ENCODE data around the gene RTN4. TPM values are rescaled to one million over a fixed set of nuclear protein-coding genes. Genes with fewer than 3 reads are reported as not detected.

RTN4 gene
- total RNA-seq, 1 experiment from 2014 or later, result 200 TPM

DNA sequence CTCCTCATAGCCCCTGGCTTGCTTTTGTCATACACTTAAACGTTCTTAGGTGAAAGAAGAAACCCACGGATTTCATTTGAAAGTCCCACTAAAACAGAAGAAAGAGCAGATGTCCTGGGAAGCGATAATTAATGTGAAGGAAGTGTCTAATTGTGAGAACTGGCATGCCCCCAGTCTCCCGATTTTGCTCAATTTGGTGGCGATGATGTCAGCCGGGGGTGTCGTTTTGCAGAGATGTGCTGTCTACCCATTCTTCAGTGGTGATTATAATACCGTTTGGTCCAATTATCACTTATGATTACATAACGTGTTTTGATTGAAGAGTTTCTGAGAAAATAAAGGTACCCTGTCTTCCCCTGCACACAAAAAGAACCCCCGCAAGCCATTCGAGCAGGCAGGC, 103.1 kb downstream of the RTN4 start:
- H3K4ac ChIP-seq (ENCODE audit: low read depth, low read length), result no peak overlapping the region
- H2BK15ac ChIP-seq (ENCODE audit: low read depth, low read length), result no peak overlapping the region
- H2AFZ ChIP-seq (ENCODE audit: low read length), result no peak overlapping the region
- no peak overlapping the region for H3K9ac ChIP-seq (ENCODE audit: extremely low read depth, insufficient read length, low read length)
- no peak overlapping the region; a peak in 1 of 5 replicates for H3K4me3 Mint-ChIP-seq
- peaks cover 12 to 14% of the 10 kb centered on the region in 2 experiments for H3K4me1 Mint-ChIP-seq
- no peaks in the 10 kb centered on the region for H3K79me2 ChIP-seq (ENCODE audit: insufficient read depth, low read length)
- H3K23me2 ChIP-seq (ENCODE audit: insufficient read length, low read depth, low read length, poor library complexity, severe bottlenecking), result no peaks in the 10 kb centered on the region
- H2AK5ac ChIP-seq (ENCODE audit: insufficient read length, low read length), result no peak overlapping the region
- no peaks in the 10 kb centered on the region for H4K20me1 ChIP-seq (ENCODE audit: control insufficient read depth, insufficient read depth, insufficient read length)
- no peak overlapping the region for H3K14ac ChIP-seq (ENCODE audit: insufficient read depth, low read length)
- H3K9me3 ChIP-seq (ENCODE audit: control insufficient read depth, low read depth, low read length), result no peaks in the 10 kb centered on the region
- peaks cover 2% of the 10 kb centered on the region for H3K27me3 Mint-ChIP-seq (ENCODE audit: low read depth)
- no peak overlapping the region for H4K8ac ChIP-seq (replicated peaks; ENCODE audit: insufficient read length, low read depth, low read length)
- no peak for DNase-seq
- no peak overlapping the region for H4K91ac ChIP-seq (ENCODE audit: insufficient read length, low read depth, low read length)
- TF ChIP-seq, protein P1, sequence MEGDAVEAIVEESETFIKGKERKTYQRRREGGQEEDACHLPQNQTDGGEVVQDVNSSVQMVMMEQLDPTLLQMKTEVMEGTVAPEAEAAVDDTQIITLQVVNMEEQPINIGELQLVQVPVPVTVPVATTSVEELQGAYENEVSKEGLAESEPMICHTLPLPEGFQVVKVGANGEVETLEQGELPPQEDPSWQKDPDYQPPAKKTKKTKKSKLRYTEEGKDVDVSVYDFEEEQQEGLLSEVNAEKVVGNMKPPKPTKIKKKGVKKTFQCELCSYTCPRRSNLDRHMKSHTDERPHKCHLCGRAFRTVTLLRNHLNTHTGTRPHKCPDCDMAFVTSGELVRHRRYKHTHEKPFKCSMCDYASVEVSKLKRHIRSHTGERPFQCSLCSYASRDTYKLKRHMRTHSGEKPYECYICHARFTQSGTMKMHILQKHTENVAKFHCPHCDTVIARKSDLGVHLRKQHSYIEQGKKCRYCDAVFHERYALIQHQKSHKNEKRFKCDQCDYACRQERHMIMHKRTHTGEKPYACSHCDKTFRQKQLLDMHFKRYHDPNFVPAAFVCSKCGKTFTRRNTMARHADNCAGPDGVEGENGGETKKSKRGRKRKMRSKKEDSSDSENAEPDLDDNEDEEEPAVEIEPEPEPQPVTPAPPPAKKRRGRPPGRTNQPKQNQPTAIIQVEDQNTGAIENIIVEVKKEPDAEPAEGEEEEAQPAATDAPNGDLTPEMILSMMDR (conservative IDR thresholded peaks at IDR 0.05), result no peak
- H2BK120ac ChIP-seq (ENCODE audit: low read depth, low read length, poor library complexity, severe bottlenecking), result no peak overlapping the region
- H3K4me1 ChIP-seq (ENCODE audit: insufficient read depth, low read length), result no peaks in the 10 kb centered on the region
- no peak overlapping the region for H3K27ac Mint-ChIP-seq
- H3K18ac ChIP-seq (ENCODE audit: insufficient read length, low read depth, low read length), result no peak overlapping the region
- H3K23ac ChIP-seq (ENCODE audit: insufficient read length, low read depth, low read length), result no peak overlapping the region
- H3K36me3 Mint-ChIP-seq (ENCODE audit: insufficient read depth in 1 of 3, low read depth in 3 of 3), result peaks cover 3 to 4% (median 4%) of the 10 kb centered on the region in 3 experiments; a peak in 6 of 7 replicates
- H3T11ph ChIP-seq (ENCODE audit: low read length), result no peak overlapping the region
- H2BK20ac ChIP-seq (ENCODE audit: low read depth, low read length, poor library complexity, severe bottlenecking), result no peak overlapping the region
- H4K5ac ChIP-seq (ENCODE audit: insufficient read length, low read depth, low read length), result no peak overlapping the region
- H3K9me3 Mint-ChIP-seq, result peaks cover 4% of the 10 kb centered on the region in 2 experiments
- H3K79me1 ChIP-seq (ENCODE audit: insufficient read depth, low read depth, low read length, poor library complexity, severe bottlenecking), result no peaks in the 10 kb centered on the region
- no peak overlapping the region for H3K4me2 ChIP-seq (ENCODE audit: insufficient read depth, insufficient read length, low read length)
- no peak overlapping the region for H2BK12ac ChIP-seq (ENCODE audit: insufficient read length, low read depth, low read length)
- H2BK5ac ChIP-seq (ENCODE audit: insufficient read length, low read length), result no peak overlapping the region
- no peaks in the 10 kb centered on the region; the same call in 1 of the 2 replicates for H3K27me3 ChIP-seq (ENCODE audit: insufficient read depth, low read length)
- WGBS (ENCODE audit: extremely low coverage, insufficient read length, low lambda C conversion rate), result no CpG with 5 or more reads among the region's 11 CpGs
- no peak overlapping the region for H3K27ac ChIP-seq (ENCODE audit: insufficient read length, low read depth, low read length)
- H3K56ac ChIP-seq (ENCODE audit: insufficient read length, low read depth, low read length), result no peak overlapping the region

Measured in H9 (cell line).